Measurements from ENCODE around the gene MTERF1.
A peak's percentile ranks its signal among the peaks of the same experiment; 100 is the strongest.
"Not testable (repeated sequence)": the region's sequence is repeated elsewhere in the genome, so short reads cannot be mapped to it uniquely, and the experiment has no call there.

The MTERF1 gene, protein sequence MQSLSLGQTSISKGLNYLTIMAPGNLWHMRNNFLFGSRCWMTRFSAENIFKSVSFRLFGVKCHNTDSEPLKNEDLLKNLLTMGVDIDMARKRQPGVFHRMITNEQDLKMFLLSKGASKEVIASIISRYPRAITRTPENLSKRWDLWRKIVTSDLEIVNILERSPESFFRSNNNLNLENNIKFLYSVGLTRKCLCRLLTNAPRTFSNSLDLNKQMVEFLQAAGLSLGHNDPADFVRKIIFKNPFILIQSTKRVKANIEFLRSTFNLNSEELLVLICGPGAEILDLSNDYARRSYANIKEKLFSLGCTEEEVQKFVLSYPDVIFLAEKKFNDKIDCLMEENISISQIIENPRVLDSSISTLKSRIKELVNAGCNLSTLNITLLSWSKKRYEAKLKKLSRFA

DNA sequence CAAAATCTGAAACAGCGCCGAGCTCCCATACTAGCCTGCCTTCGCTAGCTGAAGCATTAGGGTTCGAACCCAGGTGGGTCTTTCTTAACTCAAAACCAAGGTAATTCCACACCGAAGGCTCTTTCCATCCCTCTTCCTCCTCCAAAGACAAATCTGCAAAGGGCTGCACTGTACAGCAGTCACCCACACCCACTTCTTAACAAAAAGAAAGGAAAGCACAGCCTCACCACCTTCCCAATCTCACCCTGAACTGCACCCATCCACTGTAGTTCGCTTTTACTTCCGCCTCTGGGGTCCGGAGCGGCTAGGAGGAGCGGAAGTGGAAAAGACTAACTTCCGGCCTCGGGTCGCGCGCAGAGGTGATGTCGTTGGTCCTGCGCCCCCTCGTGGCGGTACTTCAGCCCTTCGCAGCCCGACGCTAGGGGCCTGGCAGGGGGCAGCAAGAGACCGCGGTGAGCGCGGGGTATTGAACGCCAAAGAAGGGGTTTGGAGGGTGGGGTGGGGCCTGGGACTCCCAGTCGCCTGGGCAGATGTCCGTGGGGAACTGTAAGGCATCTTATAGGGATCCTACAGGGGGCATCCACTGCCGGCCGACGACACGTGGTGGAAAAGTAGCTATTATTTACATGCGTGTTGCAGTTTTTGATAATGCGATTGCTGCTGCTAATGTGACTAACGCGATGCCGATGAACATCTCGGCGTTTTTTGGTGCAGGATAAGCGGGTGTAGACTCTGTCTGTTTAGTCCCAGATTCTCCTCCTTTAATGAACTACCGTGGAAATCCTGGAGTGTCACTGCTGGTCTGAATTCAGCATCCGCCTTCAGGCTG, at the start of gene MTERF1:
TSS of gene MTERF1 (minus strand) at position 290 of the 829 bp plus-strand sequence. CDS start 619 bp downstream, outside the sequence.
- DNase-seq: peak; percentile 89

DNA sequence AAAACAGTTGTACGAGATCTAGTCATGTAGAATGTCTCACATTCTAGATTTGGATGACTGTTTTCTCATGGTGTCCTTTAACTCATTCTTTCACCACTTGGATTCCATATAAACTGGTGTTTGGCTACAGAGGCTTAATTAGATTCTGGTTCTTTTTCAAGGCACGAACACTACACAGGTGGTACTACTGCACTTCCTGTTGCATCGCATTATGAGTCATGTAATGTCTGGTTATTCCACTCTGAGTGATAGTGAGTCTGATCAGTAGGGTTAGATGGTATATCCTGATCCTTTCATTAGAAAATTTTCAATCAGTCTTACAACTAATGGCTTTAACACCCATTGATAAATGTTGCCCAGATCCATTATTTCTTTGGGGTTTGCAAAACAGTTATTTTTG, 49.0 kb upstream of the MTERF1 start:
- DNase-seq: no peak

DNA sequence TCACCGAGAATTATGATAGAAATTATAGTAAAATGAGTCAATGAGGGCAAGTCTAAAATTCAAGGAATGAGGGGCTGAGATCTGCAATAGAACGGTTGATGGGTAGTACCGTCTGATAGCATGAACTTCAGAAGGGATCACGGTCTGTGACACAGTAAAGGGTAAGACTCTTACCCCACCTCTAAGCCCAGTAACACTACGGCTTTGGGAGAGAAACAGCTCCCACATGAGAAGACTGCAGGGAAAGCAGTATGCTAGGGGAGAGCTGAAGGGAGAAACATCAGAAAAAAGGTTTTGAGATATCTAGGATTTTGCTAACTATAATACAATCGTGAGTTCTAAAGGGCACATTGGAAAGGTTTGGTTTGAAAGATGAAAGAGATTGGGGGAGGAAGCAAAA, 47.4 kb upstream of the MTERF1 start:
- DNase-seq: no peak

DNA sequence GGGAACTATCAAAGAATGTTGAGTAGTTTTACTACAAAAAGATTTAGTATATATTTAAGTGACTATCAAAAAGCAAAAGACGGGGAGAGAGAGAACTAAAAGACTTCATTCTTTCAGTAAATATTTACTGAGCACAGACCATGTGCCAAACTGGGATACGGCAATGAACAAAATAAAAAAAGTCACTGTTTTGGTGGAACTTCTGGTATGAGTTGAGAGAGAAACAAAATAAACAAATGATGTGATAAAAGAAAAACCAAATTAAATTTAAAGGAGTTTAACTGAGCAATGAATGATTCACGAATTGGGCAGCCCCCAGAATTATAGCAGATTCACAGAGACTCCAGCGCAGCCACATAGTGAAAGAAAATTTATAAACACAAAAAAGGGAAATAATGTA, 42.4 kb upstream of the MTERF1 start:
- DNase-seq: no peak

DNA sequence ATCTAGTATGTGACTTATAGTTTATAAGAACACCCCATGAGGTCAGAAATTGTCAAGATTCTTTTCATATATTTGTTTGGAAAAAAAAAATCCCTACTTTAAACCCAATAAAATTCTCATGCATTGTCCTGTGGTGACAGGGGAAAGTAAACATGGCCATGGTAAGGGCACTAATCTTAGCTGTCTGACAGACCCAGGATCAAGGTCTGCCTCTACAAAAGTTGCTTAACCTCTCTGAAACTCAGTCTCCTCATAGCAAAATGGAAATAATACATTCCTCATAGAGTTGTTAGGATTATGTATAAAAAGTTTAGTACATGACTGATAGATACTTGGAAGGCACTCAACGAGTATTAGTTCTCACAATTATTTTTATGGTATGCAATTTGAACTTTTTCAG, 37.9 kb upstream of the MTERF1 start:
- DNase-seq: no peak

DNA sequence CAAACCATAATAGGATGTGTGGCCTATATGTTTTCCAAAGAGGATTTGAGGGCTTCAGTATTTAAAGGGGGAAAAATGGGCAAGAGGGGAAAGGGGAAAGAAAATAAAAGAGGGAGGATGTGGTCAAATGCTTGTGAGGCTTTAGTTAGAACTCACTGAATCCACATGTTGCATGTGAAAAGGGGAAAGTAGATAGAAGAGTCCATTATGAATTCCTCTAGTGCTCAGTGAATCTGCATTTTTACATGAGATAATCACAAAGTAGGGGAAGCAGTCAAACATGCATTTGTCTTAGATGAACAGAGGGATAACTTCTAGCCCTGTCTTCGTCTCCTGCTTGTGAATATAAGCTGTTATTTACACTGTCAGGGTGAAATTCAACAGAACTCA, 35.5 kb upstream of the MTERF1 start:
- DNase-seq: no peak

DNA sequence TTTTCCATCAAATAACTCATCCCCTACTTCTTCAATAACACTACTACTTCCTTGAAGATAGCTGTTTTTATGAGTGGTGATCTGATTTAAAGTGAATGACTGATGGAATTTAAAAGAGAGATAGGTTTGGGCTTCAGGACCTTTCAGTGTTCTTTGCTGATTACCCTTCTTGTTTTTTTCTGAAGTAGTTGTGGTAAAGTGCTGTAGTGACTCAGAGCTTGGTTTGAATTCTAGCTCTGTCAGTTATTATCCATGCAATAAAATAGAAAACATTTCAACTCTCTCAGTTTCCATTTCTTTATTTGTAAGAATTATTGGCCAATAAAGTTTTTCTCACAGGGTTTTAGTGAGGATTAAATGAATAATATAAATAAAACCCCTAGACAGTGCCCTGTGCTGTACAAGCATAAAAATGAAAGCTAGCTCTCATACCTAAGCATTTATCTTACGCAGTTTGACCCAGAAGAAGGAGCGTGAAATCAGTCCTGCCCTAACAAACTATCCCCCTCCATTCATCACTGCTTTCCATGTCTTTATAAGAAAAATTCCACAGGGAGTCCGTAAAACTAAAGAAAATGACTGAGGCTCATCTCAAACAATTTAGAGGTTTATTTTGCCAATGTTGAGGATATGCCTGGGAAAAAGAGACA, 35.0 kb upstream of the MTERF1 start:
- no peak for DNase-seq

DNA sequence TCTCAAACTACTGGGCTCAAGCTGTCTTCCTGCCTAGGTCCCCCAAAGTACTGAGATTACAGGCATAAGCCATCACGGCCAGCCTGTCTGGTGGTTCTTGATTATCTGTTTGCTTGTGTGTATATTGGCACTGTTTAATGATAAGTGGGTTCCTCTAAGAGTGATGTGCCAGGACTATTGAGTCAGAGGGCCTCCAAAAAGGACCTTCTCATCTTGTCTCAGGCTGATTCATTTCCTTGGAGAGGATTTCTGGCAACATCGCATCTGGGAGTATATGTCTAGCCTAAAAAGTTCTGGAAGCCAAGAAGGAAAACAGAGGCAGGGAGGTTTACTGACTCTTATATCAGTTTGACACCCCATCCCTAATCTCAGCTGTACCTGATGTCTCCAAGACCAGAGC, 33.1 kb upstream of the MTERF1 start:
- no peak for DNase-seq

DNA sequence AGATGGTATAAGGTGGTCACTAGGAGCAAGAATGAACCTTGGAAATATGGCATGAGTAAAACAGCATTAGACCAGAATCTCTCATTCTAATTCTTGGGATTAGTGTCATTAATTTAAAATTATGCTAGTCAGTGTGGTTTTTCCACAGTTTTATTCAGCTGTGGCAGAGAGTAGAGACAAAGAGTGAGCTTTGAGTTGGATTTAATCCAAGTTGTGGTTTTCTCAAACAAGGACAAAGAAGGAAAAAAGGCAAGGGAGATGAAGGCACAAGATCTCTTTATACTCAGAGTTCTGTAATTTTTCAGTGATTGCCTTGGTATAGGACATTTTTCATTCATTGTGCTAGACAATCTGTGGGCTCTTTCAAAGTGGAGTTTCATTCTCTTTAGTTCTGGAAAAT, 32.0 kb upstream of the MTERF1 start:
- no peak for DNase-seq

DNA sequence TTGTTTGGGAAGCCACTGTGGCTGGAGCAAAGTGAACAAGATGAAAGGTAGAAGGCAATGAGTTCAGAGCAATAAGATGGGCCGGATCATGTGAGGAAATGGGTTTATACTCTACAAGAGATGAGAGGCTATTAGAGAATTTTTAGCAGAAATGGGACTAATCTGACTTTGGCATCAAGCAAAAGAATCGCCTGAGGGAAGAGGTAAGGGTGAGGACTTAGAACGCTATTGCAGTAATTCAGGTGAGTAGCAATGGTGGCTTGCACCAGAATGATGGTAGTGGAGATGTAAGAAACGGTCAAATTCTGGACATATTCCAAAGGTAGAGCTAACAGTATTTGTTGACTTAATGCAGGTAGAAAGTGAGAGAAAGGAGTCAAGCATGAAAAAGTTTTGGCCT, 30.6 kb upstream of the MTERF1 start:
- no peak for DNase-seq

DNA sequence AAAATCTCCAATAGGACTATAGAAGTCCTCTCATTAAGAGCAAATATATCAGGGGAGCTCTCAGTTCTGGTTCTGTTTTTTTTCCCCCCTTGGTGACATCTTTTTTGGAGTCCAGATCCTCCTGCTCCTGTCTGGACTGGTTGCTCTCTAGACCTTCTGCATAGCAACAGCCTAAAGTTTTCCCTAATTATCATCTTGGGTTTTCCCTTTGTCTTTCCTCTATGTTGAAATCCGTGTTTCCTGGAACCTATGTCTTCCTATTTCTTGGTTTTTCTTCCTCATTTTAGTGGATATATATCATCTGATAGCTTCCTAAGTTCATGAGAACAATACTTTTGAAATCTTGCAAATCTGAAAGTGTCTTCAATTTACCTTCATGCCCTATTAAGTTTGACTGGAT, 29.7 kb upstream of the MTERF1 start:
- DNase-seq: no peak

DNA sequence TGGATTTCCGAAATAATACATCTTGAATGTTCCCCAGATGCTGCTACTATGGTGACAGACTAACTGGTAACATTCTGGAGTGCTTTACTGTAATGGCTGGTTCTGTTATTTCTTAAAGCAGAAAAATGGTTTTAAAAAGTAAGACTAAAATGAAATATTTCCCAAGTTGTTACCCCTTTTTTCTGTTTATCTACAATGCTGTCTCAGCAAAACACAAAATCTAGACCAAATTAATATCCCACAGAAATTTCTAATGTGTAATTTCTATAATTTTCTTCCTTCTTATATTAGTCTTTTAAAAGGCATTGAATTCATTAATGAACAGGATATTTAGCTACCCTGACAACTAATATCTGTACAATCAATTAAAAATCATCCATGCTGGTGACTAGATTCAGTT, 19.1 kb upstream of the MTERF1 start:
- DNase-seq: no peak

DNA sequence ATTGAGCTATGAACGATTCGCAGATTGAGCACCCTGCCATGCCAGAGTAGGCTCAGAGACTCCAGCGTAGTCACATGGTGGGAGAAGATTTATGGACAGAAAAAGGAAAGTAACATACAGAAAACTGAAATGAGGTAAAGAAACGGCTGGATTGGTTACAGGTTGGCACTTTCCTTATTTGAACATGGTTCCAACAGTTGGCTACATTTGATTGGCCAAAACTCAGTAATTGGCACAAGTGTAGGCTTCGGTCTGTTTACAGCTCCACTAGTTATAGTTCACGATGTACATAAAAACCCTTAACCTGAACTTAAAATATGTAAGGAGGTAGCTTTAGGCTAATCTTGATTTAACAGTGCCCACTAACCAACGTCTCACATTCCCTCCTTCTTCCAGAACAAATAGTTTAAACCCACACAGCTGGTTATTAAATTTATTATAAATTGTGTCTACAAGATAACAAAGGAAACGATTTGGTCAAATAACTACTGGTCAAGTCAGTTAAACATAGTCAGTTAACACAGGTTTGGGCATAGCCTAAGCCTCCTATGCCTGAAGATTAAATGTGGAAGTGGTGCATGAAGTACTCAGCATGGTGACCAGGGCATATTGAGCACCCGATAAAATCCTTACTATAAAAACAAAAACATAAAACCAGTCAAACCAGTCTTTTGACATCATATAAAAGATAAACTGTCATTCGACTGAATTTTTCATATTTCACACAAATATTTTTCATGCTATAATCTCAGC, 17.9 kb upstream of the MTERF1 start:
- DNase-seq: no peak

DNA sequence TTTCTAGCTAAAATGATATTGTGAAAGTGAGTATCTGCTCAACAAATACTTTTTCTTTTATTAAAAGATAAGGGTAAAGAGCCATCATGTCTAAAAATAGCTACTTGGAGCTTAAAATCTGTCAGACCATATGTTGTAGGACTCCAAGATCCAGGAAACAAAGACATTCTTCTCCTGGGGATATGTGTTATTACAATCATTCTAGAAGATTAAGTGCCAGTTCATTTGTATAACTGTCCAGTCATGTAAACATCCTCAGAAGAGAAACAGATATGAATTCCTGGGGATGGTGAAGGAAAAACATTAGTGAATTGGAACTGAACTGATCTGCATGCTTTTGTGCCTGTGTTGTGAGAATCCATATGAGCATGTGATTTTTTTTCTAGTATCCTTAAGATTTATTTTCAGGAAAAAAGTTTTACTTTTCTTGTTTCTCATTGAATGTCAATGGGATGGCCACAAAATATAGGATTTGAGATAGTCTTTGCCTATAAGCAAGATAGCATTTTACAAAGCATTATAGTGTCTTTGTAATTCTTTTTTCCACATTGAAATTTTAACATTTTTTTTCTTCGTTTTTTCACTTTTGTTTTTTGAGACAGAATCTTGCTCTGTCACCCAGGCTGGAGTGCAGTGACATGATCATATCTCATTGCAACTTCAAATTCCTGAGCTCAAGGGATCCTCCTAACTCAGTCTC, 14.4 kb upstream of the MTERF1 start:
- no peak for DNase-seq

DNA sequence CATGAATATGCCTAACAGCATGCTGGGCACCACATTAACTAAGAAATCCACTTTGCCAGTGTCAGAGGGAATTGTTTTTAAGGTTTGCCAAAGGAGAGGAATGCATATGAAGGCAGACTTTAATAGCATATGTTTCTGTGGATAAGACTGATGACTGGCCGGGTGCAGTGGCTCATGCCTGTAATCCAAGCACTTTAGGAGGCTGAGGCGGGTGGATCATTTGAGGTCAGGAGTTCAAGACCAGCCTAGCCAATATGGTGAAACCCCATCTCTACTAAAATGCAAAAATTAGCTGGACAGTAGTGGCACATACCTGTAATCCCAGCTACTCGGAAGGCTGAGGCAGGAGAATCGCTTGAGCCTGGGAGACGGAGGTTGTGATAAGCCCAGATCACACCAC, 13.2 kb upstream of the MTERF1 start:
- DNase-seq: not testable (repeated sequence)

DNA sequence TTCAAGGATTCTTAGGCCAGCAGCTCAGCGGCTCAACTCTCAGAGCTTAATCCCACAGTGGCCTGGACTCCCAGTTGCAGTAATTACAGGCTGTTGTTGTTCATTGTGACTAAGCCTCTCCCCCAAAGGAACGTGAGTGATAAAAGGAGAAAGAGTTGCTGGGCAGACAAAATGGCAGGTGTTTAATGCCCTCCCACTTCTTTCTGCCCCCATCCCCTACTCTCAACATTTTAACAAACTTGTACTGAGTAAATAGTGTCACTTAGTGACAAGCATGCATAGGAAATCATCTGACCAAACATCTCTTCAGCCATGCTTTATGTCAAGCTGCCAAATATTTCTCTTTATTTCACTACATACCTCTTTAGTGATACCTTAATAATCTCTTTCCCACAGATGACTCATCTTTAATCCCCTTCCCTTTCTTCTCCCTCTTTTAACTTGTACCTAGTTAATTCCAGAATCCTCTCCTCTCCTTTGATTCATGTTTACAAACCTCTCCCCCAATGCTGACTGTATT, 12.4 kb upstream of the MTERF1 start:
- DNase-seq: no peak

DNA sequence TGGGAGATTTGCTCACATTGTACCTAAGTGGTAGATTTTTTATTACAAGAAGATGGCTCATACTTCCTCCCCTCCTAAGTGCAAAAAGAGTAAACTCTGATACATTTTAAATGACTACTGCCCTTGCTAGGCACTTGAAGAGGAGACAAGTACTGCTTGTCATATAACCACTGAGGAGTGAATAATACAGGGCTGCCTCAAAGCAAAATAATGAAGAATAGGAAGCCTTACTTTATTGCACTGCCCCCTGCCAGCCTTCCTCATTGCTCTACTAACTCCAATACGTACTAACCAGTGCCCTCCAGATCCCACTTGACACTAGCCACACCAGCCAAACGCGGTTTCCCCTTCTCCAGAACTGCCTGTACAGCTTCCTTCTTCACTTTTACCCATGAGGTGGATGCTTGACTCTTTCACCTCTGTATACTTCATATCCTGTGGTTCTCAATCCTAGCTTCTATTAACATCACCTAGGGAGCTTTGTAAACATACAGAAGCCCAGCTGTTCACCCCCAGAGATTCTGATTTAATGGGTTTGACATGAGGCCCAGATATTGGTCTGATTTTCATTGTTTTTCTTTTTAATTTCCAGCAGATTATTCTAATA, 11.7 kb upstream of the MTERF1 start:
- no peak for DNase-seq

DNA sequence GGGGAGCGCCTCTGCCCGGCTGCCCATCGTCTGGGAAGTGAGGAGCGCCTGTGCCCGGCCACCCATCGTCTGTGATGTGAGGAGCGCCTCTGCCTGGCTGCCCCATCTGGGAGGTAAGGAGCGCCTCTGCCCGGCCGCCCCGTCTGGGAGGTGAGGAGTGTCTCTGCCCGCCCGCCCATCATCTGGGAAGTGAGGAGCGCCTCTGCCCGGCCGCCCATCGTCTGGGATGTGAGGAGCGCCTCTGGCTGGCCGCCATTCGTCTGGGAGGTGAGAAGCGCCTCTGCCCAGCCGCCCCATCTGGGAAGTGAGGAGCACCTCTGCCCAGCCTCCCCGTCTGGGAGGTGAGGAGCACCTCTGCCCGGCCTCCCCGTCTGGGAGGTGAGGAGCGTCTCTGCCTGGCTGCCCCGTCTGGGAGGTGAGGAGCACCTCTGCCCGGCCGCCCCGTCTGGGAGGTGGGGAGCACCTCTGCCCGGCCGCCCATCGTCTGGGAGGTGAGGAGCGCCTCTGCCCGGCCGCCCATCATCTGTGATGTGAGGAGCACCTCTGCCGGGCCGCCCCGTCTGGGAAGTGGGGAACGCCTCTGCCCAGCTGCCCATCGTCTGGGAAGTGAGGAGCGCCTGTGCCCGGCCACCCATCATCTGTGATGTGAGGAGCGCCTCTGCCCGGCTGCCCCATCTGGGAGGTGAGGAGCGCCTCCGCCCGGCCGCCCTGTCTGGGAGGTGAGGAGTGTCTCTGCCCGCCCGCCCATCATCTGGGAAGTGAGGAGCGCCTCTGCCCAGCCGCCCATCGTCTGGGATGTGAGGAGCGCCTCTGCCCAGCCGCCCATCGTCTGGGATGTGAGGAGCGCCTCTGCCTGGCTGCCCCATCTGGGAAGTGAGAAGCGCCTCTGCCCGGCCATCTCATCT, 8.0 kb upstream of the MTERF1 start:
- not testable (repeated sequence) for DNase-seq

DNA sequence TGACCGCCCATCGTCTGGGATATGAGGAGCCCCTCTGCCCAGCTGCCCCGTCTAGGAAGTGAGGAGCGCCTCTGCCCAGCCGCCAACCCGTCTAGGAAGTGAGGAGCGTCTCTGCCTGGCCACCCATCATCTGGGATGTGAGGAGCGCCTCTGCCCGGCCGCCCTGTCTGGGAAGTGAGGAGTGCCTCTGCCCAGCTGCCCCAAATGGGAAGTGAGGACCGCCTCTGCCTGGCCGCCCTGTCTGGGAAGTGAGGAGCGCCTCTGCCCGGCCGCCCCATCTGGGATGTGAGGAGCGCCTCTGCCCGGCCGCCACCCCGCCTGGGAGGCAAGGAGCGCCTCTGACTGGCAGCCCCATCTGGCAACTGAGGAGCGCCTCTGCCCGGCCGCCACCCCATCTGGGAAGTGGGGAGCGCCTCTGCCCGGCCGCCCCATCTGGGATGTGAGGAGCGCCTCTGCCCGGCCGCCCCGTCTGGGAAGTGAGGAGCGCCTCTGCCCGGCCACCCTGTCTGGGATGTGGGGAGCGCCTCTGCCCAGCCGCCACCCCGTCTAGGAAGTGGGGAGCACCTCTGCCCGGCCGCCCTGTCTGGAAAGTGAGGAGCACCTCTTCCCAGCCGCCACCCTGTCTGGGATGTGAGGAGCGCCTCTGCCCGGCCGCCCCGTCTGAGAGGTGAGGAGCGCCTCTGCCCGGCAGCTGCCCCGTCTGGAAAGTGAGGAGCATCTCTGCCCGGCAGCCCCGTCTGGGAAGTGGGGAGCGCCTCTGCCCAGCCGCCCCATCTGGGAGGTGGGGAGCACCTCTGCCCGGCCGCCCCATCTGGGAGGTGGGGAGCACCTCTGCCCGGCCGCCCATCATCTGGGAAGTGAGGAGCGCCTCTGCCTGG, 7.1 kb upstream of the MTERF1 start:
- DNase-seq: not testable (repeated sequence)

Measured in NCI-H1694 treated with DMSO at 0.1 percent for 48 hours (cell line).